ENCODE data around the gene ODC1. TPM values are rescaled to one million over a fixed set of nuclear protein-coding genes. Genes with fewer than 3 reads are reported as not detected.

Gene ODC1
- total RNA-seq, 4 donors from 2014 or later = 36.2 to 75.2 (median 43.2) TPM

- 73% methylated on average over 8 of the region's 13 CpGs; no CpG with 5 or more reads in 1 of the 2 donors for WGBS, 2 donors (ENCODE audit: low coverage in 1 of 2)
- DNase-seq = no peak
- no peaks in the 10 kb centered on the region for H3K9me3 ChIP-seq
- H3K27ac ChIP-seq = no peak overlapping the region
- intact Hi-C loops (cut with DNase I; ENCODE audit: low total_unique reads) = no loop called here
- TF ChIP-seq CTCF (IDR thresholded peaks at IDR 0.05) = no peak
- no peak for TF ChIP-seq POLR2AphosphoS5 (IDR thresholded peaks at IDR 0.05)
- H3K36me3 ChIP-seq = no peaks in the 10 kb centered on the region
- peaks cover 16% of the 10 kb centered on the region for H3K27me3 ChIP-seq
- no peak overlapping the region for H3K4me3 ChIP-seq
- in situ Hi-C loops (cut with MboI; ENCODE audit: low pct_ligation_motif_present in 1 of 4, low pct_unique_long_range_greater_than_20kb in 1 of 4, low sequenced_read_pairs in 3 of 4) = no loop called here
- H3K4me1 ChIP-seq = peaks cover 4 to 40% (median 23%) of the 10 kb centered on the region in 4 donors
Observed at GRCh38 chr2:10494351-10495066, 46.4 kb upstream of the ODC1 start.

- Histone ChIP-seq H3K27me3 (peaks cover 16% of the 10 kb centered on the region), H3K36me3 (no peaks in the 10 kb centered on the region), H3K27ac (peak overlapping the region in 3 of 4 donors; percentile 31 to 59 (median 47)), H3K4me3 (no peak overlapping the region), H3K9me3 (no peaks in the 10 kb centered on the region), H3K4me1 (peaks cover 4 to 40% (median 23%) of the 10 kb centered on the region in 4 donors)
- peak; percentile 79 for DNase-seq
- in situ Hi-C loops (cut with MboI; ENCODE audit: low pct_ligation_motif_present in 1 of 4, low pct_unique_long_range_greater_than_20kb in 1 of 4, low sequenced_read_pairs in 3 of 4) (no loop called here), intact Hi-C loops (cut with DNase I; ENCODE audit: low total_unique reads) (no loop called here)
- 43% methylated on average over 22 of the region's 22 CpGs; no CpG with 5 or more reads in 1 of the 2 donors for WGBS, 2 donors (ENCODE audit: low coverage in 1 of 2)
- no peak for TF ChIP-seq EP300 (IDR thresholded peaks at IDR 0.05; ENCODE audit: low read depth)
- no peak for TF ChIP-seq CTCF (IDR thresholded peaks at IDR 0.05)
- no peak for TF ChIP-seq POLR2A (IDR thresholded peaks at IDR 0.05)
- TF ChIP-seq POLR2AphosphoS5 (IDR thresholded peaks at IDR 0.05) = no peak
Observed at GRCh38 chr2:10493634-10494281, 45.6 kb upstream of the ODC1 start.

GRCh38 chr2:10493075-10493633 is 45.0 kb upstream of the ODC1 start:
- in situ Hi-C loops (cut with MboI; ENCODE audit: low pct_ligation_motif_present in 1 of 4, low pct_unique_long_range_greater_than_20kb in 1 of 4, low sequenced_read_pairs in 3 of 4) (no loop called here), intact Hi-C loops (cut with DNase I; ENCODE audit: low total_unique reads) (no loop called here)
- peaks cover 16% of the 10 kb centered on the region for H3K27me3 ChIP-seq
- H3K4me1 ChIP-seq = peaks cover 4 to 39% (median 22%) of the 10 kb centered on the region in 4 donors
- H3K9me3 ChIP-seq = no peaks in the 10 kb centered on the region
- no peak overlapping the region for H3K4me3 ChIP-seq
- no peaks in the 10 kb centered on the region for H3K36me3 ChIP-seq
- peak overlapping the region in 3 of 4 donors; percentile 31 to 59 (median 47) for H3K27ac ChIP-seq
- TF ChIP-seq EP300 (IDR thresholded peaks at IDR 0.05; ENCODE audit: low read depth) = no peak
- no peak for TF ChIP-seq POLR2AphosphoS5 (IDR thresholded peaks at IDR 0.05)
- no peak for TF ChIP-seq CTCF (IDR thresholded peaks at IDR 0.05)
- TF ChIP-seq POLR2A (IDR thresholded peaks at IDR 0.05) = no peak
- 65% methylated on average over 5 of the region's 5 CpGs; no CpG with 5 or more reads in 1 of the 2 donors for WGBS, 2 donors (ENCODE audit: low coverage in 1 of 2)
- no peak for DNase-seq

GRCh38 chr2:10490806-10491291 is 42.7 kb upstream of the ODC1 start:
- peaks cover 6% of the 10 kb centered on the region for H3K27me3 ChIP-seq
- H3K9me3 ChIP-seq = no peaks in the 10 kb centered on the region
- peak overlapping the region; percentile 47 to 83 (median 78) for H3K27ac ChIP-seq
- no peak overlapping the region for H3K4me3 ChIP-seq
- TF ChIP-seq POLR2A (IDR thresholded peaks at IDR 0.05) = peak; percentile 67
- peak in 2 of 3 donors; percentile 50 to 70 for TF ChIP-seq POLR2AphosphoS5 (IDR thresholded peaks at IDR 0.05)
- TF ChIP-seq CTCF (IDR thresholded peaks at IDR 0.05) = no peak
- no peak for TF ChIP-seq EP300 (IDR thresholded peaks at IDR 0.05; ENCODE audit: low read depth)
- WGBS, 2 donors (ENCODE audit: low coverage in 1 of 2) = 17 to 65% methylated on average over 3 to 8 of the region's 8 CpGs
- in situ Hi-C loops (cut with MboI; ENCODE audit: low pct_ligation_motif_present in 1 of 4, low pct_unique_long_range_greater_than_20kb in 1 of 4, low sequenced_read_pairs in 3 of 4) = no loop called here
- peaks cover 4 to 41% (median 26%) of the 10 kb centered on the region in 4 donors for H3K4me1 ChIP-seq
- DNase-seq = peak; percentile 75
- H3K36me3 ChIP-seq = no peaks in the 10 kb centered on the region
- intact Hi-C loops (cut with DNase I; ENCODE audit: low total_unique reads) = no loop called here
